Upper lobe of left lung (tissue), 6 donors: ENCODE measurements around the gene LMCD1. TPM values are rescaled to one million over a fixed set of nuclear protein-coding genes. Genes with fewer than 3 reads are reported as not detected.

Experiments used
- ATAC-seq, 2 donors: fragments of 200-7000 bp; cut with Tn5 transposase; one replicate each; pipeline ENCODE4 v1.9.1; 2022; ENCODE audit warnings: mild to moderate bottlenecking in 2 of 2, moderate library complexity in 2 of 2; ENCODE audit not compliant: low FRiP score in 2 of 2
- DNase-seq, 2 donors: peaks; one replicate each; pipeline ENCODE4 v3.0.0-alpha.2; 2019 to 2020
- H3K27ac ChIP-seq, 4 donors: fragments of 200-600 bp; sonication (generic); one replicate each; pipeline ENCODE4 v1.5.1; 2016 to 2019
- H3K27me3 ChIP-seq, 4 donors: fragments of 200-600 bp; sonication (generic); one replicate each; pipeline ENCODE4 v1.5.1; 2017 to 2019
- H3K36me3 ChIP-seq, 4 donors: fragments of 200-600 bp; sonication (generic); one replicate each; pipeline ENCODE4 v1.5.1; 2016 to 2019
- H3K4me1 ChIP-seq, 4 donors: fragments of 200-600 bp; sonication (generic); one replicate each; pipeline ENCODE4 v1.5.1; 2018 to 2019
- H3K4me3 ChIP-seq, 4 donors: fragments of 200-600 bp; sonication (generic); one replicate each; pipeline ENCODE4 v1.5.1; 2017 to 2019; ENCODE audit warnings: mild to moderate bottlenecking in 2 of 4, moderate library complexity in 1 of 4
- H3K9me3 ChIP-seq, 4 donors: fragments of 200-600 bp; sonication (generic); one replicate each; pipeline ENCODE4 v1.5.1; 2018 to 2019
- EP300 ChIP-seq, 4 donors: sonication (generic); formaldehyde crosslinking; IDR thresholded peaks; one replicate each; pipeline ENCODE4 v1.5.1; 2017; ENCODE audit warnings: antibody characterized with exemption in 4 of 4, control low read depth in 2 of 4
- POLR2A ChIP-seq, 4 donors: fragments of 450-650 bp; IDR thresholded peaks; one replicate each; pipeline ENCODE4 v1.5.1; 2016 to 2017; ENCODE audit warnings: antibody characterized with exemption in 4 of 4, mild to moderate bottlenecking in 2 of 4
- POLR2AphosphoS5 ChIP-seq, 2 donors: sonication (generic); formaldehyde crosslinking; IDR thresholded peaks; one replicate each; pipeline ENCODE4 v1.5.1; 2017; ENCODE audit warnings: antibody characterized with exemption in 2 of 2
- WGBS, 2 donors: methylation state at CpG; one replicate each; pipeline ENCODE4 v1.1.5; 2017 to 2018; 5-methylcytosine and 5-hydroxymethylcytosine counted together
- total RNA-seq, 6 donors: library from RNA; depleted of rRNA in 4 of 6; stranded (reverse); fragments of >200 nt in 4 of 6; gene quantifications; one replicate each; pipeline versions ENCODE4 v1.1.0 to v1.2.1, GENCODE V29; 2016 to 2021
- TF ChIP-seq, protein P1 (sequence below), 6 experiments: fragments of 450-650 bp in 4 of 6; fragments of 200-600 bp in 2 of 6; sonication (generic) in 2 of 6; IDR thresholded peaks; one replicate each; pipeline ENCODE4 v1.5.1; 2016 to 2019; ENCODE audit warnings: antibody characterized with exemption in 6 of 6
- donor health status: DM: no; HTN: no; CAD: no; lungs with moderate emphysema.
- donor health status: DM: no; HTN: yes; CAD: no; lungs with severe emphysema.

LMCD1 gene
- total RNA-seq, 6 donors from 2014 or later, result 47.4 to 269 (median 118) TPM

DNA sequence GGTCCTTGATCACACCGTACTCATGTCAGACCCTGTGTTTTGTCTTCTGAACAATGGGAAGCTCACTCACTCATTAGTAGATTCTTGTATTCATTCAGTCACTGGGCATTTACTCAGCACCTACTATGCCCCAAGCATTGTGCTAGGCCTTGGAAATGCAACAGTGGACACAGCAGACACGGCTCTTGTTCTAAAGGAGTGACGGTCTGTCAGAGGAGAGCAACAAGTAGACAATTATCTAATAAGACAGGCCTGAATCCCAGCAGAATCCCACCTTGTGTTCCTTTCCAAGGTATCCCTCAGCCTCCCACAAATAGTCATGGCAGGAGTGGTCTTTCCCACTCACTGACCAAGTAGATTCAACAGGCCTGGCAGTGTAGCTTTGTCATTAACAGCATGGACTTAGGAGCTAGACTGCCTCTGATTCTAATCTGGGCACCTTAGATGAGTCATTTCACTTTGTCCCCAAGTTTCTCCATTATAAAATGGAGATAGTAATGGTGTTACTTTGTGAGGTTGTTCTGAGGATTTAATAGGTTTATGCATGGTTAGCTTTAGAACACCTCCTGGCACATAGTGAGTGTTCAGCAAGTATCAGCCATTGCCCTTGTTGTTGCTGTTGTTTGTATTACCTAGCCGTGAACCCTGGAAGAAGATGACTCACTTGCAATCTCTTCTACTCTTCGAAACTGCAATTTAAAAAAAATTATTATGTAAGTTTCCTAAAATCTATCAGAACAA is 73.9 kb downstream of the LMCD1 start:
- ATAC-seq (no peak), DNase-seq (no peak)
- WGBS, 2 donors, result 86 to 87% methylated on average over 5 of the region's 5 CpGs
- H3K4me3 ChIP-seq, result no peak overlapping the region
- H3K9me3 ChIP-seq, result no peaks in the 10 kb centered on the region
- peaks cover 18 to 33% (median 28%) of the 10 kb centered on the region in 4 donors for H3K4me1 ChIP-seq
- peaks cover 0 to 39% (median 0%) of the 10 kb centered on the region in 4 donors for H3K36me3 ChIP-seq
- no peaks in the 10 kb centered on the region for H3K27me3 ChIP-seq
- TF ChIP-seq EP300 (IDR thresholded peaks at IDR 0.05) (no peak), POLR2AphosphoS5 (IDR thresholded peaks at IDR 0.05) (no peak), POLR2A (IDR thresholded peaks at IDR 0.05) (no peak)
- TF ChIP-seq, protein P1, sequence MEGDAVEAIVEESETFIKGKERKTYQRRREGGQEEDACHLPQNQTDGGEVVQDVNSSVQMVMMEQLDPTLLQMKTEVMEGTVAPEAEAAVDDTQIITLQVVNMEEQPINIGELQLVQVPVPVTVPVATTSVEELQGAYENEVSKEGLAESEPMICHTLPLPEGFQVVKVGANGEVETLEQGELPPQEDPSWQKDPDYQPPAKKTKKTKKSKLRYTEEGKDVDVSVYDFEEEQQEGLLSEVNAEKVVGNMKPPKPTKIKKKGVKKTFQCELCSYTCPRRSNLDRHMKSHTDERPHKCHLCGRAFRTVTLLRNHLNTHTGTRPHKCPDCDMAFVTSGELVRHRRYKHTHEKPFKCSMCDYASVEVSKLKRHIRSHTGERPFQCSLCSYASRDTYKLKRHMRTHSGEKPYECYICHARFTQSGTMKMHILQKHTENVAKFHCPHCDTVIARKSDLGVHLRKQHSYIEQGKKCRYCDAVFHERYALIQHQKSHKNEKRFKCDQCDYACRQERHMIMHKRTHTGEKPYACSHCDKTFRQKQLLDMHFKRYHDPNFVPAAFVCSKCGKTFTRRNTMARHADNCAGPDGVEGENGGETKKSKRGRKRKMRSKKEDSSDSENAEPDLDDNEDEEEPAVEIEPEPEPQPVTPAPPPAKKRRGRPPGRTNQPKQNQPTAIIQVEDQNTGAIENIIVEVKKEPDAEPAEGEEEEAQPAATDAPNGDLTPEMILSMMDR (IDR thresholded peaks at IDR 0.05), result no peak
- peak overlapping the region in 3 of 4 donors; percentile 28 to 67 (median 46) for H3K27ac ChIP-seq

DNA sequence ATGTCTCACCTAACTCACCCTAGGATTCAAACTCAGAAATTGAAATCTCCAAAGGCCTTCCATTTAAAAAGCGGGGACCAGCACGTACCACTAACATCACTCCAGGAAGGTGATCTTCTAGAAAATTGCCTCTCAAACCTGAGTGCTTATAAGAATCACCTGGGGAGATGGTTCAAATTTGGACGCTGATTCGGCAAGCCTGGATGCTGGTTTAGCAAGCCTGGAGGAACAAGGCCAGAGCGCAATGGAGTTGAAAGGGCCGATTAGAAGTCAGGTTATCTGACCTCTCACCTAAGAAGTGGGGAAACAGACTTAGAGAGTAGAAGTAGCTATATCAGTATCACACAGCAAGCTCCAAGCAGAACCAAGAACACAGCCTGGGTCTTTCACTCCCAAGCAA is 74.8 kb downstream of the LMCD1 start:
- DNase-seq (no peak), ATAC-seq (no peak)
- peaks cover 9 to 29% (median 24%) of the 10 kb centered on the region in 4 donors for H3K4me1 ChIP-seq
- TF ChIP-seq POLR2AphosphoS5 (IDR thresholded peaks at IDR 0.05) (no peak), POLR2A (IDR thresholded peaks at IDR 0.05) (no peak), EP300 (IDR thresholded peaks at IDR 0.05) (no peak)
- TF ChIP-seq, protein P1 (IDR thresholded peaks at IDR 0.05), result no peak
- H3K36me3 ChIP-seq, result peaks cover 0 to 32% (median 0%) of the 10 kb centered on the region in 4 donors
- WGBS, 2 donors, result 77 to 90% methylated on average over 6 of the region's 6 CpGs
- no peaks in the 10 kb centered on the region for H3K27me3 ChIP-seq
- H3K27ac ChIP-seq, result peak overlapping the region in 2 of 4 donors; percentile 14 to 41
- H3K4me3 ChIP-seq, result no peak overlapping the region
- no peaks in the 10 kb centered on the region for H3K9me3 ChIP-seq

DNA sequence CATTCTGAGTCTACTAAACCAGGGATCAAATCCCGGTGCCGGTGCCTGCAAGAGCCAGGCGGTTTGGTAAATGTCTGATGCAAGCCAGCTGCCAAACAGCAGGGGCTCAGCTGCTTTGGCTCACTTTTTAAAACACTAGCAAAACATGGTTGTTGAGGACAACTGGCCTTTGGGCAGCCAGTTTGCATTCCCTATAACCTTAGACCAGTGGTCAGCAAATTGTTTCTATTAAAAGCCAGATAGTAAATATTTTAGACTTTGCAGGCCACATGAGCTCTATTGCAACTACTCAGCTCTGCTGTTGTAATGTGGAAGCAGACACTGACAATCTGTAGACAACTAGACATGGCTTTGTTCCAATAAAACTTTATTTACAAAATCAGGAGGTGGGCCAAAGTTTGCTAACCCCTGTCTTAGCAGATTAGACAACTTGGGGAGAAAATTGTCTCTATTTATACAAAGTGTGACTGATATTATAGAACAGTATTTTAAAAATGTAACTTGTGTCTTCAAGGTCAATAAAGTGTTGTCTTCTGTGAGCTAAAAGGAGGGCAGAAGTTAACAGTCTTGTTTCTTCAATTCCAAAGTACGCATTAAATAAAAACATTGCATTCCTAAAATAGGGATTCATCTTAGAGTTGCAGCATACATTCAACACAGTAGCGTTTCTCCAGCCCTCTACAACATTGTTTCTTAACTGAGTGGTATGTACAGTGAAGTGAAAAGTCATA is 75.4 kb downstream of the LMCD1 start:
- DNase-seq, result no peak
- H3K4me1 ChIP-seq, result peaks cover 10 to 23% (median 20%) of the 10 kb centered on the region in 4 donors
- WGBS, 2 donors, result 72 to 83% methylated on average over 4 to 5 of the region's 5 CpGs
- TF ChIP-seq EP300 (IDR thresholded peaks at IDR 0.05), result no peak
- TF ChIP-seq POLR2AphosphoS5 (IDR thresholded peaks at IDR 0.05), result peak; percentile 55 to 60
- peak overlapping the region in 2 of 4 donors; percentile 14 to 41 for H3K27ac ChIP-seq
- no peaks in the 10 kb centered on the region for H3K27me3 ChIP-seq
- H3K36me3 ChIP-seq, result peaks cover 0 to 32% (median 0%) of the 10 kb centered on the region in 4 donors
- no peak overlapping the region for H3K4me3 ChIP-seq
- H3K9me3 ChIP-seq, result no peaks in the 10 kb centered on the region
- ATAC-seq, result peak in 1 of 2 donors; percentile 24

DNA sequence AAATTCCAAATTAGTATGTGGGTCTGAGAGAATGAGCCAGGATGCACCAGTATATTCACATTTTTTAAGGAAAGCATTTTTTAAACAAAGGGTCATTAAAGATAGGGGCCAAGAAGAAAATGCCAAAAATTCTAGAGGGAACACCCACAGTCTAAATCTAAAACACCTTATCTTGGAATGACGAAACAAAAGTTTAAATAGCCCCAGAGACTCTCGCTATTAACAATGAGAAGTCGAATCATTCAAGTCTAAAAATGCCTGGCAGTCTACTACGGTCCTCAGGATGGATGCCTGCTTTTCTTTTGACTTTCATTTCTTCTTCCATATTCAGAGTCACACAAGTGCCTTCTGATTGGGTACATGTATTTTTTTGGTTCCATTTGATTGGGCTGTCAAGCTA is 76.7 kb downstream of the LMCD1 start:
- DNase-seq (no peak), ATAC-seq (no peak)
- TF ChIP-seq, protein P1 (IDR thresholded peaks at IDR 0.05), result no peak
- TF ChIP-seq POLR2AphosphoS5 (IDR thresholded peaks at IDR 0.05) (no peak), EP300 (IDR thresholded peaks at IDR 0.05) (no peak), POLR2A (IDR thresholded peaks at IDR 0.05) (no peak)
- H3K27me3 ChIP-seq, result no peaks in the 10 kb centered on the region
- H3K4me3 ChIP-seq, result no peak overlapping the region
- H3K27ac ChIP-seq, result no peak overlapping the region
- H3K4me1 ChIP-seq, result peaks cover 13 to 22% (median 17%) of the 10 kb centered on the region in 4 donors
- H3K9me3 ChIP-seq, result no peaks in the 10 kb centered on the region
- WGBS, 2 donors, result 74 to 76% methylated on average over 4 of the region's 4 CpGs
- peaks cover 0 to 20% (median 0%) of the 10 kb centered on the region in 4 donors for H3K36me3 ChIP-seq

DNA sequence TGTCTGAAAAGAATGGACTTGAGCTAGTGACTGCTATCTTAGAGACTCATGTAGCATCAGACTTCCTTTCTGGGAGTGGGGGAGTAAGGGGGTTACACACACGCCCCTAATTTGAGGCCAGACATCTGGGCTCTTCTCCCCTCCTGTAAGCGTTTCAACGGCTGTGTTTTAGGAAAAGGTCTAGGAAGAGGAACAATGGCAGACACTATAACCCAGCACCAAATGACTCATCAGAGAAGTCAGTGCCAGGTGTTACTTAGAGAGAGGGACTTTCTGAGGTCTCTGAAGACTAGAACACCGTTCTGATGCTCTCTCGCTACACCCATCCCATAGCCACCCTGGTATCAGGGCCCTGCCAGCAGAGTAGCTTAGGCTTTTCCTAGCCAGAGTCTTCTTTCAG is 77.5 kb downstream of the LMCD1 start:
- H3K27ac ChIP-seq, result peak overlapping the region in 2 of 4 donors; percentile 27 to 58
- 50 to 65% methylated on average over 5 of the region's 5 CpGs for WGBS, 2 donors
- peaks cover 0 to 20% (median 0%) of the 10 kb centered on the region in 4 donors for H3K36me3 ChIP-seq
- H3K9me3 ChIP-seq, result no peaks in the 10 kb centered on the region
- H3K4me1 ChIP-seq, result peaks cover 7 to 14% (median 11%) of the 10 kb centered on the region in 4 donors
- no peak overlapping the region for H3K4me3 ChIP-seq
- TF ChIP-seq, protein P1 (IDR thresholded peaks at IDR 0.05), result no peak
- TF ChIP-seq EP300 (IDR thresholded peaks at IDR 0.05) (no peak), POLR2A (IDR thresholded peaks at IDR 0.05) (no peak), POLR2AphosphoS5 (IDR thresholded peaks at IDR 0.05) (no peak)
- DNase-seq (no peak), ATAC-seq (peak in 1 of 2 donors; percentile 3)
- H3K27me3 ChIP-seq, result no peaks in the 10 kb centered on the region
